ENCODE results near the gene SPRYD7.
"Not testable (repeated sequence)": the region's sequence is repeated elsewhere in the genome, so short reads cannot be mapped to it uniquely, and the experiment has no call there.

The SPRYD7 gene

DNA sequence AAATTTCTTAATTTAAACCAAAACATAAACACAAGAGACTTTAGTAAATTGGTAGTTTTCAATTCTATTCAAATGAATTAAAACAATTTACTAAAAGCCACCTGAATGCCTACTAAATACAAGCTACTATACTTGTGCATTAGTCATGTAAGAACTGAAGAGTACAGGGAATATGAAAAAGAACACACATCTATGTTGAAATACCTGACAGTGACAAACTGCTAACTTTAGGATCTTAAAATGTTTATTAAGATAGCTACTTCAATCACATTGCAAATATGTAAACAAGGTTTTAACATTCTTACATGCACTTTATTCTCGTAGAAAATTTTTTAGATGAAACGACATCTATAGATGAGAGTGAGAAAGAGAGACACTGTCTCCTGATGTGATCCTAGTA is 4.1 kb downstream of the SPRYD7 start:
- DNase-seq: no peak

DNA sequence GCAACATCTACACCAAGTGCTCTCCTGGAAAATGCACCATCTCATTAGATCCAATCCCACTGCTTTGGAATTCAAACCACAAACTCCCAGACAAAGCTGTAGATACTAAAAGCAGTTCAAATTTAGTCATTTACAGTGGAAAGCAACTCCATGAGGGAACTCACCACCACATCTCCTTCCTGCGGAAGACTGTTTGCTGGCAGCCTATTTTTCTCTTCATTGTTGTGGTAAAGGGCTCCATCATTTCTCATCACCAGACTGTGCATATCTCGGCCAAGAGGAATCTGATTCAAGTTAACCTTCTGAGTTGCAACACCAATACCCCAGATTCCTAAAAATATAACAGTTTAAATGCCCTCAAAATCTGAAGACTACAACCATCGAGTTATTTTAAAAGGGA is 8.4 kb downstream of the SPRYD7 start:
- DNase-seq: no peak

DNA sequence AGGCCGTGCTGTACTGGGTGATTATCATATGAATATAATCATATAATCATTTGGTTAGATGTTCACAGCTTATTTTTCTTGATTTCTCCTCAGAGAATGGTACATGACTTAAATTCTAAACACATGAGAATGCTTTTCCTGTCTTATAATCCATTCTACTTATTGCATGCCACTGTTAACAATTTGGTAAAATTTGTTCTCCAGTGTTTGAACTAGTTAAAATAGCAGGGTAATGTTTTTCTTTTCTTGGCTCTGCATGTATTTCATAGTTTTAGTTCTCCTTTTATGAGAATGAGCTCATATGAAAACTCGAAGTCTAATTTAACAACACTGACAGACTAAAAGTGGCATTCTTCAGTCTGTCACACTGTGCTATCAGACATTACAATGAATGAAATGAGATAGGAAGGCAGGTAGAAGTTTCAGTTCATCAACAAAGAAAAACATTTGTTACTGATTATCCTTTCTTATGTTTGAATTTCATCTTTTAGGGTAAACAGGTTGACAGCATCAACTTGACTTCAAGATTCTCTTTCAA is 10.2 kb downstream of the SPRYD7 start:
- DNase-seq: no peak

DNA sequence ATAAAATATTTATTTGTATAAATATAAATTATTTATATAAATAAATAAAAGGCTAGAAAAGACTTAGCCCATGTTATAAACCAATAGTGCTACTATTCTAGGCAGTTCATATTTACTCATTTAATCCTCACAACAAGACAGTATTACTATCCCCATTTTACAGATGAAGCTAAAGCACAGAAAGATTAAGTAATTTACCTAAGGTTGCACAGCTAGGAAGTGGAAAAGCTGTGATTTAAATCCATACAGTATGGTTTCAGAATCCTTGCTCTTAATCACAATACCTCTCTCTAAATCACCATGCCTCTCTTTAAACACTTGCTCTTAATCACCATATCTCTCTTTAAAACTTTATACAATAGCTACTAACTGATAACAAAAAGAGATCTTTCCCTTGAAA is 13.8 kb downstream of the SPRYD7 start:
- no peak for DNase-seq

DNA sequence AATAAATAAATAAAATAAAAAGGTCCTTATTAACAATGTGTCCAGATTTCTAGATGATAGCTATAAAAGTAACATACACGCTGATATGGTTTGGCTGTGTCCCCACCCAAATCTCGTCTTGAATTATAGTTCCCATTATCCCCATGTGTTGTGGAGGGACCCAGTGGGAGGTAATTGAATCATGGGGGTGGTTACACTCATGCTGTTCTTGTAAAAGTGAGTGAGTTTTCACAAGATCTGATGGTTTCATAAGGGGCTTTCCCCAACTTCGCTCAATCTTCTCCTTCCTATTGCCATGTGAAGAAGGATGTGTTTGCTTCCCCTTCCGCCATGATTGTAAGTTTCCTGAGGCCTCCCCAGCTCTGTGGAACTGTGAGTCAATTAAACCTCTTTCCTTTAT is 15.2 kb downstream of the SPRYD7 start:
- DNase-seq: not testable (repeated sequence)

DNA sequence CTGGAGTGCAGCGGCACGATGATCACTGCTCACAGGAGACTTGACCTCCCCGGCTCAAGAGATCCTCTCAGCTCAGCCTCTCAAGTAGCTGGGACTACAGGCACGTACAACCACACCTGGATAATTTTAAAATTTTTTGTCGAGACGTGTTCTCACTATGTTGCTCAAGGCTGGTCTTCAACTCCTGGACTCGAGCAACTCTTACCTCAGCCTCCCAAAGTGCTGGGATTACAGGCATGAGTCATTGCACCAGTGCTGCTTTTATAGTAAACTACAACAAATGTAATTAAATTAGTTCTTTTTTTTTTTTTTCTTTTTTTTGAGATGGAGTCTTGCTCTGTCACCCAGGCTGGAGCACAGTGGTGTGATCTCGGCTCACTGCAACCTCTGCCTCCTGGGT is 18.0 kb downstream of the SPRYD7 start:
- not testable (repeated sequence) for DNase-seq

DNA sequence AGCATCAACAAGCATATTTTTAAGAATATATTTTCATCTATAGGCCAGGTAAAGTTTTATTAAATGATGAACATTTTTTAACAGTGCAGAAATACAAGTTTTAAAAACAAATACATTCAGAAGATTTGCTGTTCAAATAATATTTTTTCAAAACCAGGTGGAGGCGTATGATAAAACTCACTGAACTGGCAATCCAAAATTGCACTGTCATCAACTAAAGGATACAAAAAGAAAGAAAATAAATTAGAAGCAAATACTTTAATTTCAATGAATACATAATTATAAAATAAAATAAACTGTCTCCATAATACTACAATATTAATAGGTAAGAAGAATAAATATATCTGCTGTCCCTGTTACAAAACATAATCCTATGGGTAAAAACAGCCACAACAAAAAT is 21.2 kb downstream of the SPRYD7 start:
- no peak for DNase-seq

DNA sequence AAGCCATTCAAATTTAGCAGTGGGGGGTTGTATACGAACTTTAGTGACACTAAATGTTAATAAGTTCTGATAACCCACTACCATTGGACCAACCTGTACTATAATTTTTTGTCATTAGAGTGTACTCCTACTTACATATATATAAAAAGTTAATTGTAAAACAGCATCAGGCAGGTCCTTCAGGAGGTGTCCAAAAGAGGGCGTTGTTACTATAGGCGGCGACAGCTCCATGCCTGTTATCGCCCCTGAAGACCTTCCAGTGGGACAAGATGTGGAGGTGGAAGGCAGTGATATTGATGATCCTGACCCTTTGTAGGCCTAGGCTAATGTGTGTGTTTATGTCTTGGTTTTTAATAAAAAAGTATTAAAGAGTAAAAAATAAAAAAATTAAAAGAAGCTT is 27.5 kb downstream of the SPRYD7 start:
- peak; percentile 38 to 42 for DNase-seq

DNA sequence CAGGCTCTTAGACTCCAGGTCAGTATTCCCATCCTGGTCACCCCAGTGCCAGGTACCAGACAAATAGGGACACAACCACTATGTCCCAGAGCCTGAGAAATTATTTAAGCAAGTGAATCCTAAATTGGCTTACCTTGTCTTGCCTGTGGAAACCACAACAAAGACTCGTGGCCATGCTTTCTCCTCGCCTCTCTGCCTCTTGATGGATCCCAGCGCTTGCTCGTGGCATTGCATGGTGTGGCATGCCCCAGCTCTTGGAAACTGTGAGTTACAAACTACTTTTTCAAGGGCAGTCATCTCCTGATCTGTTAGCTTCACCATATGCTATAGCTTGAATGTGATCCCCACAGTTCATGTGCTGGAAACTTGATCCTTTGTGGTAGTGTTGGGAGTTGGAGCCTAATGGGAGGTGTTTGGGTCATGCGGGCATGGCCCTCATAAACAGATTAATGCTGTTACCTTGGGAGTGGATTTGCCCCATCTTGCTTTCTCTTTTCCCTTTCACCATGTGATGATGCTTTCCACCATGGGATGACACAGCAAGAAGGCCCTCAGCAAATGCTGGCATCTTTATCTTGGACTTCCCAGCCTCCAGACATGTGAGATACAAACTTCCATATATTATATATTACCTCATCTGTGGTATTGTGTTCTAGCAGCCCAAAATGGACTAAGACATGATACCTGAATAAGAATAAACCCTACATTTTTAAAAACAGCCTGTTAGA is 31.2 kb downstream of the SPRYD7 start:
- no peak for DNase-seq

DNA sequence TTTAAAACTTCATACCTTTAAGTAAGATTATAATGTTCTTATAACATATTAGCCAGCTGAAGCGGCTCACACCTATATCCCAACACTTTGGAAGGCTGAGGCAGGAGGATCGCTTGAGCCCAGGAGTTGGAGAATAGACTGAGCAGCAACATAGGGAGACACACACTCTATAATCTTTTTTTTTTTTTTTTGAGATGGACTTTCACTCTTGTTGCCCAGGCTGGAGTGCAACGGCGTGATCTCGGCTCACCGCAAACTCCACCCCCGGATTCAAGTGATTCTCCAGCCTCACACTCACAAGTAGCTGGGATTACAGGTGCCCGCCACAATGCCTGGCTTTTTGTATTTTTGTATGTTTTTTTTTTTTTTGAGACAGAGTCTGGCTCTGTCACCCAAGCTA is 37.3 kb downstream of the SPRYD7 start:
- no peak for DNase-seq

DNA sequence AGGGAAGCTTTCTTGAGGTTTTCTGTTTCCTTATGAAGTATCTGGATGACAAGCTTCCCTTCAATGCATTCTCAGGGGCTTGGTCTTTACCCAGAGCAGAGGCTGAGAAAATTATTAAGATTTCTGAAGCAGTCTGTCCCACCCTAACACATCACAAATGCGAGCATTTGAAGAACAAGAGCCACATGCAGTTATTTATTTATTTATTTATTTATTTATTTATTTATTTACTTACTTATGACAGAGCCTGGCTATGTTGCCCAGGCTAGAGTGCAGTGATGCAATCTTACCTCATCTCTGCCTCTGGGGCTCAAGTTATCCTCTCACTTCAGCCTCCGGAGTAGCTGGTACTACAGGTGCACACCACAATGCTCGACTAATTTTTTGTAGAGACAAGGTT is 38.4 kb downstream of the SPRYD7 start:
- no peak for DNase-seq

DNA sequence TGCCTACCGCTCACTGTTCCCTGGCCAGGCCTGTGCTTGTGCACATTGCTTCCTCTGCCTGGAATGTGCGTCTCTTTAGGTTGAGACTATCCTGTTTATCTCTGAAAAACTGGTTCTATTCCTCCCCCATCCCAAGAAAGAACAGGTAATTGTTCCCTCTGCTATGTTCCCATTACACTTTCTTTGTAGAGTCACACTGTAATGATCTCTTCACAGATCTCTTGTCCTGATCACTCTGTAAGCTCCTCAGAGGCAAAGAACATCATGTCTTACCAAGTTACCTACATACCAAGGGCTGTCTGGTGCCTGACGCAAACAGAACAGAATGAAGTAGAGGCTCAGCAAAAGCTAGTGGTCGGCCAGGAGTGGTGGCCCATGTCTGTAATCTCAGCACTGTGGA is 40.3 kb downstream of the SPRYD7 start:
- DNase-seq: no peak

DNA sequence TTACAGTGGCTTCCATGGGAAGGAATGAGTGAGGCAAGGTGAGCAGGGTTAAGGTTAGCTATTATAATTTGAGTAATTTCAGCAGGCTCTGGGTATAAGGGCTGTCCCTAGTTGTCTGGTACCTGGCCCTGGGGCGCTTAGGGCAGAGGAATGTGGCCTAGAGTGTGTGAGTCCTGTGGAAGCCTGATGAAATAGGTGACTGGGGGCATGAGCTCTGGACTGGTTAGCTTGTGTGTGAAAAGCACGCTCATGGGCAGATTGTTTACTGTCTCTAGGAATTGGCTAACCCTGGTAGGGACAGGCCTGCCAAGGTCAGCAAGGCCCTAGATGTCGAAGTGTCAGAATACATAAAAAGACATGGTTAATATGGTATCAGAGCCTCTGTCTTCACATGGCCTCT is 42.5 kb downstream of the SPRYD7 start:
- no peak for DNase-seq

DNA sequence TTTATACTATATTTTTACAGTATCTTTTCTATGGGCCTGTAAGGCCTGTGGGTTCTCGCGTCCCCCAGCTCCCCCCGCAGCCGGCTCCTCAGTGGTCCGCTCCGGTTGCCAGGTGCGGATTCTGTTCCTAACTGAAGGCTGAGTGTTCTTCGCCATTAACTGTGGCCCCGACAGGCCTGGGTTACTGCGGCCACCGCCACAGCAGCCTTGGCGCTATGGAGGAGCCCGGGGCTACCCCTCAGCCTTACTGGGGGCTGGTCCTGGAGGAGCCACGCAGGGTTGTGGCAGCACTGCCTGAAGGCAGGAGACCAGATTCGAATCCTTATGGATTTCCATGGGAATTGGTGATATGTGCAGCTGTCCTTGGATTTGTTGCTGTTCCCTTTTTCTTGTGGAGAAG is 45.8 kb downstream of the SPRYD7 start:
- no peak for DNase-seq

DNA sequence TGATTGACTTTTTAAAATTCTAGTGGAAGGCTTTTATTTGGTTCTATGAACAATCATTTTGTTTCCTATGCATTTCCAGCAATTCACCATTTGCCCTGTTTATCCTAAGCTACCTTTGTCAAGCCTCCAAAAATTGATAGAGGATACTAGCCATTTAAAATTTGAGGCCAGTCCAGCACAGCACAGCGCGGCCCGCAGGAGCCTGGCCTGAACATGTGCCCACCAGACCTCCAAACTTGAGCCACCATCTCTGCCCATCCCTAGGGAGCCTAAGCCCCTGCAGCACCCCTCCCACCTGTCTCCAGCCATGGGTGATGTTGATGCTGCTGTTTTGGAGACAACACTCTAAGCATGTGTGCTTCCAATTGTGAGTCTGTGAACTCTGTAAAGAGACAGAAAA is 57.5 kb downstream of the SPRYD7 start:
- DNase-seq: no peak

DNA sequence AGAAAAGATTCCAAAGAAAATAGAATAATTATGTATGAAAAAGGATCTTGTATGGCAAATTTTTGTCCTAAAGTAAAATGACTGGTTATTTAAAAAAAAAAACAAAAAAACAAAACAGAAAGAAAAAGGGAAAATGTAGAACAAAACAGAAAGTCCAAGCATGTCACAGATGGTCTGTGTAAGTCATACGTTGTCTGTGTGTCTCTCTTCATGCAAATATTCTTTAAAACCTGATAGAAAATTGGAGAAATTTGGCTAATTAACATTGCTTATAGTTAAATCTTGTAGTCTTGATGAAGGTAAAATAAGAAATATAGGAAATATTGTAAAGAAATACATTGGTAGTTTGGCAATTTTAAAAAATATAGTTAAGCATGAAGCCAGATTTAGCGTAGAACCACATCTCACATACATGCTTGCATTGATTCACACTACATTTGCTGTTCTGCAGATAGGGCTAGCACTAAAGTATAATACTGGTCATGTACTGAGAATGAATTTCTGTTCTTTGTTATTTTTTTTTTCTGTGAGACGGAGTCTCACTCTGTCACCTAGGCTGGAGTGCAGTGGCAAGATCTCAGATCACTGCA is 58.4 kb downstream of the SPRYD7 start:
- DNase-seq: no peak

DNA sequence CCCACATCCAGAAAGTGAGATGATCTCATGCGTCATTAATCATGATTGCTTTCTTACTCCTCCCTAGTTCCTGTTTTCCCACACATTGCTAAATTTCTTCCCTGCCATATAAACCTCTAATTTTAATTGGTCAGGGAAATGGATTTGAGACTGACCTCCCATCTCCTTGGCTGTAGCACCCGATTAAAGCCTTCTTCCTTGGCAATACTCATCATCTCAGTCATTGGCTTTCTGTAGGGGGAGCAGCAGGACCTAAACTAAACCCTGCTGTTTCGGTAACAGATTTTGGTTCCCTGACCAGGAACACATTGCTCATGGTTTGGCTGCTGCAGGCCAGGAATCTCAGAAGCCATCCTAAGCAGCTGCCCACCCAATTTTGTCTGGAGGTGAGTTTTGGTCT is 61.7 kb downstream of the SPRYD7 start:
- no peak for DNase-seq

DNA sequence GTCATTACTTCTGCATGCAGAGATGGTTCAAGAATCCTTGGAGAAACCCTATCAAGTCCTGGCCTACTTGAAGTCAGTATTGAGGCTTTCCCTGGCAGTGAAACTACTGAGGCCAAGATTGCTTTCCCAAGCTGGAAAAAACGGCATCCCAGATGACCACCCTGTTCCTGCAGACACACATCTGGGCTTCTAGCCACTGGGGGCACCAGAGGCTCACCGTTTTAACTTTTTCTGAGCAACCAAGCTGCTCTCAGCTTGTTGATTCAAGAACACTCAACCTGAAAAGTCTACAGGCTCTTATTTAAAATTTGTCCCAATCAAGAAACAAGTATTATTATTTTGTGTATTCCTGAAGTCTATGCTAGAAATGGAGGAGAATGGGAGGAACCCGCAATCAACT is 66.6 kb downstream of the SPRYD7 start:
- DNase-seq: peak in 1 of 2 experiments; percentile 6

DNA sequence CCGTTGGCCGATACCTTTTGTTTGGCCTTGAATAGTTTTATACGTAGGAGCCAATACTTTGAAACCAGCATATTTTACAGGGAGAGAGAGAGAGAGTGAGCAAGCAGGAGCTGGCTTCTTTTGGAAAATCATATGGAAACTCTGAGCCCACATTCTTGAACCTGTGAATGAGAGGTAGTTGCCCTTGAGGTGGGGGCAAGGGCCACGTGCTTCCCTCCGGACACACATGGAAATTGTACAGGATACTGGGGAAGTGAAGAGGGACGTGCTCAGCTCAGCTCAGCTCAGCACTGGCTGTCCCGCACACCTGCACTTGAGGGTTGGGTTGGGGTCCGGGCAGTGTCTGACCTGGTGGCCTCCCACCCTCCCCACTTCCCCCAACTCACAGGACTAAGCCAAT is 68.3 kb downstream of the SPRYD7 start:
- DNase-seq: no peak

DNA sequence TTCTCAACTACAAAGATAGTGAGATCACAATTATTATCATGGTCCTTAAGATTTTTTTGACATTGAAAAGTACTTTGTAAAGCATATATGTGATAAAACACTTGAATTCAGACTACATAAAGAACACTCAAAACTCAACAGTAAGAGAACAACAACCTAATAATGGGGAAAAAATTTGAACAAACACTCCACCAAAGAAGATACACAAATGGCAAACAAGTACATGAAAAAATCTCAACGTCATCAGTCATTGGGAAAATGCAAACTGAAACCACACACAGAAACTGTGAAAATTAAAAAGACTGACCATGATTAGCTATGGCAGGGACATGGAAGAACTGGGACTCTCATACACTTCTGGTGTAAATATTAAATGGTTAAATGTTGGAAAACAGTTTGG is 70.9 kb downstream of the SPRYD7 start:
- no peak for DNase-seq

DNA sequence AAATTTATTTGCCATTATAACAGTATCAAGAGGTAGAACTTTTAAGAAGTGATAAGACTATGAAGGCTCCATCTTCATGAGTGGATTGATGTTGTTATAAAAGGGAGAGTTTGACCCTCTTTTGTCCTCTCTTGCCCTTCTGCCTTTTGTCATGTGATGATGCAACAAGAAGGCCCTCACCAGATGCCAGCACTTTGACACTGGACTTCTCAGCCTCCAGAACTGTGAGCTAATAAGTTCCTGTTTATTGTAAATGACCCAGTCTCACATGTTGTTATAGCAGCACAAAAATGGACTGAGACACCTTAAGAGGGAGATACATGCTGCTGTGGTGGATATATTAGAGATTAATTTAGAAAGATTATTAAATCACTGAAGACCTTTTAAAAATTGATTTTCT is 71.6 kb downstream of the SPRYD7 start:
- no peak for DNase-seq
